Measurements from ENCODE around the gene NXPE4.

Gene NXPE4

DNA sequence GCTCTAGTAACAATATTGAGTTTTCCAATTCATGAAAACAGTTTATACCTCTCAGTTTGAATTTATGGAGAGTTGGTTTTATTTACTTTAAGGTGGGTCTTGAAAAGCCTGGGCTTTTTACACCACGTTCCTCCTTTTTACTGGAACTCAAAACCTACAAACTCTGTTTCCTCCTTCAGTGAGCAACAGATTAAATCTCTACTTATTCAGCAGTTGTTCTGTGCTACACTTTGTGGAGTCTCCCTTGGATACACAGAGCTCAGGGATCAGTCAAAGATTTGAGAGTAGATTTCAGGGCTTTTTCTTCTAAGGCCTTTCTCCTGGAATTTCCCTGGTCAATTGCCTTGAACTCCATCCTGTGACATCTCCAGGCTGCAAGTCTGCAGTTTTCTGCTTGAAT, 39.5 kb downstream of the NXPE4 start:
- no peak for DNase-seq

DNA sequence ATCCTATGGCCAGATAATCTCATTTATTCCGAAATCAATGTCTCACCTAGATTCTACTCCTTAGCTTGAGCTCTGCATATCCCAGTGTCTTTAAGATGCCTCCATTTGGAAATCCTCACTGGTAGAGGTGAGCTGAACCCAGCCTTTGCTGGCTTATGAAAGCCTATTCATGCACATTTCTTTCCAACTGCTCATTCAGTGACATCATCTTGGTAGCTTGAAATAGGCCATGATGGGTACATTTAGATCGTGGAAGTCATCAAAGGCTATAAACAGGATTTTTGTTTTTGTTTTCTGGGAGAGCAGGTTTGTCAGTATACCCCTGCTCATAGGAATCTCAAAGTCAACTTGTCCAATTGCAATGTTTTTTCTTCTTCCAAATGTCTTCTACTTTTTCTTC, 41.9 kb downstream of the NXPE4 start:
- no peak for DNase-seq

DNA sequence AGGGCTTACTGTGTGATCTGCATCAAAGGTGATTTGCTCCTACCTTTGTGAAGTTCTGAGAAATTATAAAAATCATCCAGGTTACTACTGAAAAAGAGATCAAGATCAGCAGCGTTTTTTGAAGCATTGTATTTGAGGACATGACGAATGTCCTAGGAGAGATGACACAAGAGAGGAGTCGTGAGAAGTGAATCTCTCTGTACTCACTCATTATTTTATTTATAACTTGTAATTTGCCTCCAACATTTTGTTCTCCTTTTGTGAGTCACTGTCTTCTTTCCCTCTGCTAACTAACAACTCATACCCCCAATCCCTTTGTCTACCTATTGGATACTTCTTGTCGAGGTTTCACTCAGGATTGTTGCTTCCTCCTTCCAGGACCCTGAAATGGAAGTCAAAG, 44.5 kb downstream of the NXPE4 start:
- no peak for DNase-seq

DNA sequence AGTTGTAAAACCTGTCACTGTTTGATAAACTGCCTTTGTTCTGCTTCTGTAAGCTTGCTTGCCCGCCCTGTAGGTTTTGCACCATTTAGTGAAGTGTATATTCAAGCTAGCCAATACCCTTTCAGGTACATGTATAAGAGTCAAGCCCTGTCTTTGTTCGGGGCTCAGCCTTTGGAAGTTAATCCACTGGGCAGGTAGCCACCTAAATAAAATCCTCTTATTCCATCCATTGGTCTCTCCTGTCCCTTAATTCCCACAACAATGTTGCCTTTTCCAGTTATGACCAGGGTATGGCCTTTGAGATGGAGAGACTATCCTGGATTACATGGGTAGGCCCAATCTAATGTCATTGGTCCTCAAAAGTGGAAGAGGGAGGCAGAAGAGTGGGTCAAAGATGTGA, 69.9 kb downstream of the NXPE4 start:
- DNase-seq: no peak

DNA sequence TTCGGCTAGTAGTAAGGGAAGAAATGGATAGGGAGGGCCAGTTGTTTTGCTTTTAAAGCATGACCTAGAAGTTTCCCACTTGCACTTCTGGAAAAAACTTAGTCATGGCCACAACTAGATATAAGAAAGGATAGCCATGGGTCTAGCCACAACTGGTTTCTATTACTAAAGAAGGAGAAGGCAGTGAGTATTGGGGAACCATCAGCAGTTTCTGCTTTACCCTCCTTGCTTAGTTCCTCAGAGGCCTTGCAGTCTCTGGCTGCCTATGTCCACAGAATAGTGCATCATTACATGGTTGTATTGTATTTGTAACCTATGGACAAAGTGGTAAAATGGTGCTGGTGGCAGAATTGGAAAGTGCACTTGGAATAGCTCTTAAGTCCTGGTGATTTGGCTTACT, 71.5 kb downstream of the NXPE4 start:
- DNase-seq: no peak

DNA sequence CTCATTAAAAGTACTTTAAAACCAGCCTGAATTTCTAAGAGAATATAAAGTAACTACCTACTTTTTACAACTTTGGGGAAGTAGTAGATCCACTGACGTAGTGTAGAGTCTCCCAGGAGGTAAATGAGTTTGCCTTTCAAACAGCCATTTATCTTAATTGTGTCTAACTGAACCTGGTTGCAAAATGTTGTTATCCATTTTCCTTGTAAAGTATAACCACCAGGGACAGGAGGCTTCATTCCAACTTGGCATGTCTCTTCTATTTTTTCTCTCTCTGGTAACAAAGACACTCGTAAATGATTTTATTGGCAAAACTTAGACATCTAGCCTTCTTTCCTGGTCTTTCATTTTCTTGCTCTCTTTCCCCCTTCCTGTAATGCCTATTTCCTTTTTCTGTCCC, 72.8 kb downstream of the NXPE4 start:
- no peak for DNase-seq
